ENCODE data around the gene CDH23.

The CDH23 gene

GRCh38 chr10:71396084-71396710 lies 523 bp upstream of the CDH23 start:
- Histone ChIP-seq H3K4me1 (ENCODE audit: control insufficient read depth, insufficient read depth, low read length) (peaks cover 11% of the 10 kb centered on the region), H3K27me3 (ENCODE audit: control insufficient read depth, insufficient read depth, low read length) (peaks cover 70% of the 10 kb centered on the region), H3K36me3 (ENCODE audit: control insufficient read depth, insufficient read depth, low read length) (no peaks in the 10 kb centered on the region), H3K9ac (ENCODE audit: low read length) (no peak overlapping the region), H3K9me3 (ENCODE audit: control insufficient read depth, low read length) (no peaks in the 10 kb centered on the region), H3K4me3 (ENCODE audit: low read length) (no peak overlapping the region)

DNA sequence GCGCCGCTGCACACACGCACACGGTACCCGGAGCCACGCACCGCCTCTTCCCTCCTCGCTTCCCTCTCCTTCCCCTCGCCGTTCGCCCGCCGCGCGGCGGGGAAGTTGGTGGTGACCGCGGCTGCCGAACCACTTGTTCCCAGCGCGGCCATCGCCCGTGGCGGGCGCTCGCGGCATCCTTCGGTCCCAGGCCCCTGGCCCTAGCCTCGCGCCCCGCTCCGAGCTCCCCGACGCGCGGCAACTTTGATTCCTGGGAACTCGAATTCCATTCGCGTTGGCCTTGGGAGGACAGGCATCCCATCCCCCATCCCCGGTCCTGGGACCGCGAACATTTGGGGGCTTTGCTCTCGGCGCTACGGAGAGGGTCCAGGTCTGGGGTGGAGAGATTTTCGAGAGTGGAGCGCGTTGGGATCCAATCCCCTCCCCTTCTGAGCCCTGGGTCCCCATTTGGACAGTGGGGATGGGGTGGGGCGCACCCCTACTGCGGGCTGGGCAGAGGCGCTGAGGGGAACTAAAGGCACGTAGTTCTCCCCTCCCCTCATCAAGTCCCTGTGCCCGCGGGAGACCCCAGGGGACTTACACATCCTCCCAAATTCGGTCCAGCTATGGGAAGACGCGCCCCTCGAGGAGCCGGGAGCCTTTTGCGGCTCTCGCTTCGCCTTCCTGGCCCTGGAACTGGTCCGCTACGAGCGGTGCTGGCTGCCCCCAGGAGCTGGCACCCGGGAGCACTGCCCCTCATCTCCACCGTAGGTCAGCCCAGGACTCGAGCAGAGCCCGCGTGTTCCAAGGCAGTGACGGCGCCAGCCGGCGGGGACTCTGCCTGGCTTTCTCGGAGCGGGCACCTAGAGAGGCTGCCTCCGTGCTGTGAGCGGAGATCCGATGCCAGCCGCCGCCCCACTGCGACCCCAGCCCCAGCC lies 834 bp downstream of the CDH23 start:
- H3K9me3 ChIP-seq (ENCODE audit: control insufficient read depth, low read length): no peaks in the 10 kb centered on the region
- H3K4me1 ChIP-seq (ENCODE audit: control insufficient read depth, insufficient read depth, low read length): peaks cover 11% of the 10 kb centered on the region
- no peak overlapping the region for H3K9ac ChIP-seq (ENCODE audit: low read length)
- H3K27me3 ChIP-seq (ENCODE audit: control insufficient read depth, insufficient read depth, low read length): peaks cover 66% of the 10 kb centered on the region
- peak overlapping the region; percentile 14 for H3K4me3 ChIP-seq (ENCODE audit: low read length)
- no peaks in the 10 kb centered on the region for H3K36me3 ChIP-seq (ENCODE audit: control insufficient read depth, insufficient read depth, low read length)

DNA sequence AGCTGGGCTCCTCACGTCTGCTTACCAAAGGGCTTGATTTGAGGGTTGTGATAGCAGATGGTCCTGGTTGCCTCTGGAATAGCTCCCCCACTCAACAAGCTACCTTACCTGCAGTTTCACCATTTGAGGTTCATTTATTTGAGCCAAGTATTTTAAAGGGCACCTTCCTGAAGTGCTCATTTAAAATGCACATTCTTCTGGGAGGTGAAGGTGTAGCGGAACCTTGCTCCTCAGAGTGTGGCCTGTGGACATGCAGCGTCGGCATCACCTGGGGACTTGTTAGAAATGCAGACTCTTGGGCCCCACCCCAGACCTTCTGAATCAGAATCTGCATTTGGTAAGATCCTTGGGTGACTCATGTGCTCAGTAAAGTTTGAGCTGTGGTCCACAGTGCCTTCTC lies 2.3 kb downstream of the CDH23 start:
- Histone ChIP-seq H3K4me3 (ENCODE audit: low read length) (no peak overlapping the region), H3K36me3 (ENCODE audit: control insufficient read depth, insufficient read depth, low read length) (no peaks in the 10 kb centered on the region), H3K9ac (ENCODE audit: low read length) (no peak overlapping the region), H3K27me3 (ENCODE audit: control insufficient read depth, insufficient read depth, low read length) (peaks cover 61% of the 10 kb centered on the region), H3K9me3 (ENCODE audit: control insufficient read depth, low read length) (no peaks in the 10 kb centered on the region), H3K4me1 (ENCODE audit: control insufficient read depth, insufficient read depth, low read length) (peaks cover 11% of the 10 kb centered on the region)

DNA sequence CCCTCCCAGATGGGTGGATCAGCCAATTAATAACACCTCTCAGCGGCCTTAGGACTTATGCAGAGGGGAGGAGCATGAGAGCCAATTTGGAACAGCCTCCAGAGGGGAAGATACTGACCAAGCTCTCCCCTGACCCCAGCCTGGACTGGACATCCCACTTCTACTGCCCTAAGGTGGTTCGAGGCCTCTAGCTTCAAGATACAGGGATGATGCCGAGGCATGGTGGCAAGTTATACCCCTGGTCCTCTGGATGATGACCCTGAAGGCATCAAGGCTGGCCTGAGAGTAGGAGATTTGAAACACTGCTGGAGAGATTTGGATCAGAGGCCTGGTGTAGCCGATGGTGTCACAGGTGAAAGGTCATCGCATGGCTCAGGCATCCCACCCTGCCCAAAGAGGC lies 3.2 kb downstream of the CDH23 start:
- peaks cover 11% of the 10 kb centered on the region for H3K4me1 ChIP-seq (ENCODE audit: control insufficient read depth, insufficient read depth, low read length)
- H3K4me3 ChIP-seq (ENCODE audit: low read length): no peak overlapping the region
- no peak overlapping the region for H3K9ac ChIP-seq (ENCODE audit: low read length)
- H3K36me3 ChIP-seq (ENCODE audit: control insufficient read depth, insufficient read depth, low read length): no peaks in the 10 kb centered on the region
- H3K27me3 ChIP-seq (ENCODE audit: control insufficient read depth, insufficient read depth, low read length): peaks cover 59% of the 10 kb centered on the region
- H3K9me3 ChIP-seq (ENCODE audit: control insufficient read depth, low read length): no peaks in the 10 kb centered on the region

- Histone ChIP-seq H3K27me3 (ENCODE audit: control insufficient read depth, insufficient read depth, low read length) (peaks cover 48% of the 10 kb centered on the region), H3K9me3 (ENCODE audit: control insufficient read depth, low read length) (no peaks in the 10 kb centered on the region)
Observed at GRCh38 chr10:71401056-71401455, 4.3 kb downstream of the CDH23 start.

GRCh38 chr10:71402005-71402404 lies 5.3 kb downstream of the CDH23 start:
- no peaks in the 10 kb centered on the region for H3K36me3 ChIP-seq (ENCODE audit: control insufficient read depth, insufficient read depth, low read length)
- H3K4me3 ChIP-seq (ENCODE audit: low read length): no peak overlapping the region
- H3K9me3 ChIP-seq (ENCODE audit: control insufficient read depth, low read length): no peaks in the 10 kb centered on the region
- H3K9ac ChIP-seq (ENCODE audit: low read length): no peak overlapping the region
- peaks cover 43% of the 10 kb centered on the region for H3K27me3 ChIP-seq (ENCODE audit: control insufficient read depth, insufficient read depth, low read length)
- H3K4me1 ChIP-seq (ENCODE audit: control insufficient read depth, insufficient read depth, low read length): peaks cover 11% of the 10 kb centered on the region

More at GRCh38 chr10:71401056-71401455, 4.3 kb downstream of the CDH23 start:
- Histone ChIP-seq H3K4me3 (ENCODE audit: low read length) (no peak overlapping the region), H3K9ac (ENCODE audit: low read length) (no peak overlapping the region), H3K36me3 (ENCODE audit: control insufficient read depth, insufficient read depth, low read length) (no peaks in the 10 kb centered on the region), H3K4me1 (ENCODE audit: control insufficient read depth, insufficient read depth, low read length) (peaks cover 11% of the 10 kb centered on the region)

- H3K27me3 ChIP-seq (ENCODE audit: control insufficient read depth, insufficient read depth, low read length): peaks cover 18% of the 10 kb centered on the region
- no peaks in the 10 kb centered on the region for H3K36me3 ChIP-seq (ENCODE audit: control insufficient read depth, insufficient read depth, low read length)
- no peak overlapping the region for H3K9ac ChIP-seq (ENCODE audit: low read length)
- no peak overlapping the region for H3K4me3 ChIP-seq (ENCODE audit: low read length)
- H3K9me3 ChIP-seq (ENCODE audit: control insufficient read depth, low read length): no peaks in the 10 kb centered on the region
- no peaks in the 10 kb centered on the region for H3K4me1 ChIP-seq (ENCODE audit: control insufficient read depth, insufficient read depth, low read length)
Observed at GRCh38 chr10:71404503-71405295, 8.0 kb downstream of the CDH23 start.

- H3K36me3 ChIP-seq (ENCODE audit: control insufficient read depth, insufficient read depth, low read length): no peaks in the 10 kb centered on the region
- peaks cover 2% of the 10 kb centered on the region for H3K27me3 ChIP-seq (ENCODE audit: control insufficient read depth, insufficient read depth, low read length)
- no peaks in the 10 kb centered on the region for H3K4me1 ChIP-seq (ENCODE audit: control insufficient read depth, insufficient read depth, low read length)
- H3K9ac ChIP-seq (ENCODE audit: low read length): no peak overlapping the region
- H3K9me3 ChIP-seq (ENCODE audit: control insufficient read depth, low read length): no peaks in the 10 kb centered on the region
- no peak overlapping the region for H3K4me3 ChIP-seq (ENCODE audit: low read length)
Observed at GRCh38 chr10:71406878-71407277, 10.2 kb downstream of the CDH23 start.

DNA sequence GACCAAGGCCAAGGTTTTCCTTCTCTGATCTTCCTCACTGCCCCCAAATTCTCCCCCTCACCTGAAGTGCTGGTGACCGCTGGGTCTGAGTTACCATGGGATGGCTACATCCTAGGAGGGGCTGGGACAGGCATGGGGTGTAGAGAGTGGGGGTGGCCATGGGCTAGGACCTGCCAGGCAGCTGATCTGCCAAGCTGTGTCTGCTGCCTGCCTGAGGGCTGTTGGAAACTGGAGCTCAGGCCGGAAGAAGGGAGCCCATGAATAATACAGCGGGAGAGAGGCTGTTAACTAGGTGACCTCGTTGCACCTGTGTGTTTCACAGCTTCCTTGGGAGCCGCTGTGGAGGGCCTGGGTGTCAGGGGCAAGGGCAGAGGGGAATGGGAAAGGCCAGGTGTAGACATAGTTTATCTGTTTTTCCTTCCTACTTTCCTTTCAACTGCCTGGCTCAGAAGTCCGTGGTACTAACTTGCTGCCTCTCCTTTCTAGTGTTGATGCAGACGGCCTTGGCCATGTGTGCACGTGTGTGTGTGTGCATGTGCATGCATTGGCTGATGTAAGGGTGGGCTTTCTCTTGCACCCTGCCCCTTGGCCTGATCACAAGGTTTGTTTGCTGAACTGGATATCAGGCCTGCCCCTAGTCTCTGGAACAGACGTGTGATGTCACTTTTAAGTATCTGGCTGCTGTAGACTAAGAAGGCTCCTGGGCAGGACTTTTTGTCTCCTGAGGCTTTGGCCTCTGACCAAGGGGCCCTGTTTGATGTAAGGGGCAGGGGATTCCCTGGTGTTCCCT lies 11.9 kb downstream of the CDH23 start:
- Histone ChIP-seq H3K9ac (ENCODE audit: low read length) (no peak overlapping the region), H3K27me3 (ENCODE audit: control insufficient read depth, insufficient read depth, low read length) (peaks cover 2% of the 10 kb centered on the region), H3K36me3 (ENCODE audit: control insufficient read depth, insufficient read depth, low read length) (no peaks in the 10 kb centered on the region), H3K9me3 (ENCODE audit: control insufficient read depth, low read length) (no peaks in the 10 kb centered on the region), H3K4me1 (ENCODE audit: control insufficient read depth, insufficient read depth, low read length) (no peaks in the 10 kb centered on the region), H3K4me3 (ENCODE audit: low read length) (no peak overlapping the region)

GRCh38 chr10:71409516-71410104 lies 12.9 kb downstream of the CDH23 start:
- Histone ChIP-seq H3K27me3 (ENCODE audit: control insufficient read depth, insufficient read depth, low read length) (peaks cover 2% of the 10 kb centered on the region), H3K36me3 (ENCODE audit: control insufficient read depth, insufficient read depth, low read length) (no peaks in the 10 kb centered on the region), H3K4me3 (ENCODE audit: low read length) (no peak overlapping the region), H3K9ac (ENCODE audit: low read length) (no peak overlapping the region), H3K9me3 (ENCODE audit: control insufficient read depth, low read length) (no peaks in the 10 kb centered on the region), H3K4me1 (ENCODE audit: control insufficient read depth, insufficient read depth, low read length) (no peaks in the 10 kb centered on the region)

DNA sequence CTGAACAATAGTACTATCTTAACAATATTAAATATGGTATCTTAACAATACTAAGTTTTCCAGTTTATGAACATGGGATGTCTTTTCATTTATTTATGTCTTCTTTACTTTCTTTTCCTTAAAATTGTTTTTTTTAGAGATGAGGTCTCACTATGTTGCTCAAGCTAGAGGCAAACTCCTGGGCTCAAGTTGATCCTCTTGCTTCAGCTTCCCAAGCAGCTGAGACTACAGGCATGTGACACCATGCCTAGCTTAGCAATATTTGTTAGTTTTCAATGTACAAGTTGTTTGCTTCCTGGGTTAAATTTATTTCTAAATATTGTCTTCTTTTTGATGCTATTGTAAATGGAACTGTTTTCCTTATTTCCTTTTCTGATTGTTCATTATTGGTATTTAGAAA lies 16.9 kb downstream of the CDH23 start:
- Histone ChIP-seq H3K9ac (ENCODE audit: low read length) (no peak overlapping the region), H3K4me3 (ENCODE audit: low read length) (no peak overlapping the region), H3K4me1 (ENCODE audit: control insufficient read depth, insufficient read depth, low read length) (no peaks in the 10 kb centered on the region), H3K36me3 (ENCODE audit: control insufficient read depth, insufficient read depth, low read length) (no peaks in the 10 kb centered on the region), H3K27me3 (ENCODE audit: control insufficient read depth, insufficient read depth, low read length) (peaks cover under 1% of the 10 kb centered on the region), H3K9me3 (ENCODE audit: control insufficient read depth, low read length) (no peaks in the 10 kb centered on the region)
